AG04449 (cell line): Measurements from ENCODE around the gene EFTUD2.

ENCODE experiments used
- CTCF ChIA-PET: fragments of 350-600 bp; formaldehyde crosslinking; extraction: SDS; loops from one replicate; lab custom pipeline; 2021; ENCODE audit warnings: antibody characterized with exemption; lab: Yijun Ruan, JAX
- POLR2A ChIA-PET: fragments of 400-600, 350-600 bp; formaldehyde crosslinking; extraction: SDS; loops from one replicate; lab custom pipeline; 2020; ENCODE audit warnings: antibody characterized with exemption, inconsistent platforms; lab: Yijun Ruan, JAX
- DNase-seq: peaks from one replicate; pipeline ENCODE4 v3.0.0-alpha.2; 2010; ENCODE audit warnings: low read depth, low spot score
- H3K4me3 ChIP-seq: 2 replicates; pipeline ENCODE4 v1.5.1; 2011; ENCODE audit warnings: low read depth, mild to moderate bottlenecking, control low read depth, low read length
- TF ChIP-seq, protein P1 (sequence below): IDR thresholded peaks from one replicate; pipeline ENCODE4 v1.5.1; 2011; ENCODE audit warnings: mild to moderate bottlenecking, moderate library complexity, low read length, control low read depth, inconsistent platforms; ENCODE audit not compliant: insufficient read depth; ENCODE audit errors: missing control alignments

EFTUD2 gene

DNA sequence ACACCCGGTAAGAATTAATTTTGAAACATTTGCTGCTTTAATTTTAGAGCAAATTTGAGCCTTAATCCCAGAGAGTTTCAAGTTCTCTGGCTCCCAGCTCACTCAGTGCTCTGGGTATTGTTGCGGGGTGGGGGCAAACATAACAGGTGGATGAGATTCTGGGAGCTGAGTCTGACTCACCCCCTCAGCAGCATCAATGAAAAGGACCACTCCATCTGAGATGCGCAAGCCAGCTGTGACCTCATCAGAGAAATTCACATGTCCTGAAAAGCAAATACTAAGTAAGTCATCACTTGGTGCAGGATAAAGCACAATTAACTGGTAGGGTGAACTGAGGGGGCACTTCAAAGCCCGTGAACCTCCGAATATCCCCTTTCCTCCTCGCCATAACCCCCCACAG is 19.9 kb downstream of the EFTUD2 start:
- ChIA-PET POLR2A (no interaction called here), CTCF (interaction anchor here (0.6 to 8.5 kb wide), 30 partner anchors 7 to 318 kb away, joined by 3 to 440 read pairs (median 5); partner anchors contain the start of genes ACBD4, EFTUD2 and HIGD1B)
- no peak for DNase-seq
- H3K4me3 ChIP-seq, result no peak overlapping the region
- TF ChIP-seq, protein P1, sequence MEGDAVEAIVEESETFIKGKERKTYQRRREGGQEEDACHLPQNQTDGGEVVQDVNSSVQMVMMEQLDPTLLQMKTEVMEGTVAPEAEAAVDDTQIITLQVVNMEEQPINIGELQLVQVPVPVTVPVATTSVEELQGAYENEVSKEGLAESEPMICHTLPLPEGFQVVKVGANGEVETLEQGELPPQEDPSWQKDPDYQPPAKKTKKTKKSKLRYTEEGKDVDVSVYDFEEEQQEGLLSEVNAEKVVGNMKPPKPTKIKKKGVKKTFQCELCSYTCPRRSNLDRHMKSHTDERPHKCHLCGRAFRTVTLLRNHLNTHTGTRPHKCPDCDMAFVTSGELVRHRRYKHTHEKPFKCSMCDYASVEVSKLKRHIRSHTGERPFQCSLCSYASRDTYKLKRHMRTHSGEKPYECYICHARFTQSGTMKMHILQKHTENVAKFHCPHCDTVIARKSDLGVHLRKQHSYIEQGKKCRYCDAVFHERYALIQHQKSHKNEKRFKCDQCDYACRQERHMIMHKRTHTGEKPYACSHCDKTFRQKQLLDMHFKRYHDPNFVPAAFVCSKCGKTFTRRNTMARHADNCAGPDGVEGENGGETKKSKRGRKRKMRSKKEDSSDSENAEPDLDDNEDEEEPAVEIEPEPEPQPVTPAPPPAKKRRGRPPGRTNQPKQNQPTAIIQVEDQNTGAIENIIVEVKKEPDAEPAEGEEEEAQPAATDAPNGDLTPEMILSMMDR, result no peak

- POLR2A ChIA-PET, result no interaction called here
- no peak overlapping the region for H3K4me3 ChIP-seq
- CTCF ChIA-PET, result interaction anchor here (0.6 to 8.5 kb wide), 41 partner anchors 8 to 319 kb away, joined by 3 to 440 read pairs (median 5); partner anchors contain the start of genes ACBD4, ADAM11, EFTUD2 and HIGD1B
- TF ChIP-seq, protein P1, result peak; percentile 53
- DNase-seq, result no peak
Measured at GRCh38 chr17:44878627-44879221, 20.5 kb downstream of the EFTUD2 start.

DNA sequence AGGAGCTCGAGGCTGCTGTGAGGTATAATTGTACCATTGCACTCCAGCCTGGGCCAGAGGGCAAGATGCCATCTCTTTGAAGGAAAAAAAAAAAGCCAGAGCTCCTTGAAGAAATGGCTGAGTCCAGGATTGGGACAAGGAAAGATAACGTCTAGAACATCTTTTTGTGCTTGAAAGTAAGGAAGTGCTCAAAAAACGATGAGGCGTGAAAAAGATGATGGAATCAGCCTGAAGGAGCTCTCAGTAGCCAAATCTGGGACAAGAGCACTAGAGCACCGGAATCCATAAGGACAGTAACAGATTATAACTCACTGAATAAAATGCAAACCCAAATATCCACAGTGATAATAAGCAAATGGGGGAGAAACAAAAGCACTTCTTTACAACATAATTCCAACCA is 22.1 kb downstream of the EFTUD2 start:
- ChIA-PET CTCF (interaction anchor here (0.5 to 8.5 kb wide), 13 partner anchors 8 to 259 kb away, joined by 3 to 440 read pairs (median 3); partner anchors contain the start of gene ACBD4), POLR2A (no interaction called here)
- TF ChIP-seq, protein P1, result no peak
- DNase-seq, result no peak
- H3K4me3 ChIP-seq, result no peak overlapping the region

DNA sequence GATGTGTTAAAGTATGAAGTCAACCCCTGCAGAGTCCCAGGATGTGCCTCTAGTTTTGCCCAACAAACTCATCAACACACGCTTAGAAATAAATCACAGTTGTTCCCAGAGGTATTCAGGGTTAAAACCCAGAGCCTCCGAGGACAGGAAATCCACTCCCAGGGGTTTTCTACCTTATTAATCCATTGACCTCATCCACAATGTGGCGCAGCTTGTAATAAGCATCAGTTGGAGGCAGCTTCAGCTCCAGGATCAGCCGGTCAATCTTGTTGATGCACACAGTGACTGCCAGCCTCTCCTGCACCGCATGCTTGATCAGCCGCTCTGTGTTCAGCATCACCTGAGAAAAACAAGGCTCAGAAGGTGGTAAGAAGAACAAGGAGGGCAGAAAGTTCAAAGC is 23.5 kb downstream of the EFTUD2 start:
- ChIA-PET CTCF (interaction anchor here (1.0 to 8.5 kb wide), 4 partner anchors 10 to 145 kb away, joined by 3 to 440 read pairs (median 126); no protein-coding TSS in a partner anchor), POLR2A (interaction anchor here (0.7 kb wide), 1 partner anchor 49 kb away, joined by 4 read pairs; no protein-coding TSS in a partner anchor)
- DNase-seq, result no peak
- no peak overlapping the region for H3K4me3 ChIP-seq
- TF ChIP-seq, protein P1, result no peak

DNA sequence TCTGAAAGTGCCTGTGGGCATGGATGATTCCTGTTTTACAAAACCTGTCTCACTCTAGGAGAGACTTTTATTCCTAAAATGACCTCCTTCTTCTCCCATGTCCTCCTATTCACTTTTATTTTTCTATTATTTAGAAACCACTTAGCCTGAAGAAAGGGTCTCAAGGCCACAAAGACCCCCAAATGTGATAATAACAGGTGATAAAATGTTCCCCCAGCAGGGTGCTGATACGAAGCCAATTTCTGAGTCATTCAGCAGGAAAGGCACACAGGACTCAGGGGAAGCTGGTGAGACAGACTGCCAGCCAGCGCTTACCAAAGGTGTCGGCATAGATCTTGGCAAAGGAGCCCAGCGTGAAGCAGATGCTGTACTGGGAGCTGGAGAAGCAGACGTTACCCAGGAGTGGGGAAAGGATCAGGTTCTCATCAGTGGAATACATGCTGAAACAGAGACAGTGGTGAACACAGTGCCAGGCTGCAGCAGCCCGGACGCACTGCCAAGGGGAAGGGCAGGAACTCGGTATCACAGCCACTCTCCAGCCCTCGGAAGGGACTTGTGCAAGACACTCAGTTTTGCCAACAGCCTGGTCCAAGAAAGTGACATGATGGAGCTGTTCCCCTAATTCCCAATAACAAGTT is 27.0 kb downstream of the EFTUD2 start:
- ChIA-PET CTCF (interaction anchor here (7.9 to 8.5 kb wide), 2 partner anchors 7 to 96 kb away, joined by 184 to 440 read pairs; no protein-coding TSS in a partner anchor), POLR2A (no interaction called here)
- TF ChIP-seq, protein P1, result no peak
- H3K4me3 ChIP-seq, result no peak overlapping the region
- DNase-seq, result no peak

DNA sequence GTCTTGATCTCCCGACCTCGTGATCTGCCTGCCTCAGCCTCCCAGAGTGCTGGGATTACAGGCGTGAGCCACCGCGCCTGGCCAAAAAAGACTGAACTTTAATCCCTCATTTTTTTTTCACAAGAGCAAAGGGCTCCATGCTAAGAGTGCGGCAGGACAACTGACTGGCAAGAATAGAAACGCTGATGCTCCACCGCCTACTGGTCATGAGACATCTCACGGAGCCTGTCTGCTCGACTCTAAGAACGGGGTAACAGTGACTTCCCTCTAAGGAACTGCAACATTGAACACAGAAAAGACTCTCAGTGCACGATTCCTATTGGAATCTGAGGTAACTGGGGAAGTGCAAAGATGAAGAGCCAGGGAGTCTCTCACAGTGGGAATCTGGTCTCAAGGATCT is 27.7 kb downstream of the EFTUD2 start:
- ChIA-PET CTCF (interaction anchor here (8.5 to 20.0 kb wide), 2 partner anchors 94 to 95 kb away, joined by 440 to 823 read pairs; no protein-coding TSS in a partner anchor), POLR2A (no interaction called here)
- no peak for DNase-seq
- TF ChIP-seq, protein P1, result no peak
- H3K4me3 ChIP-seq, result no peak overlapping the region
